ENCODE data around the gene RASA3.

- TF ChIP-seq, protein P1, sequence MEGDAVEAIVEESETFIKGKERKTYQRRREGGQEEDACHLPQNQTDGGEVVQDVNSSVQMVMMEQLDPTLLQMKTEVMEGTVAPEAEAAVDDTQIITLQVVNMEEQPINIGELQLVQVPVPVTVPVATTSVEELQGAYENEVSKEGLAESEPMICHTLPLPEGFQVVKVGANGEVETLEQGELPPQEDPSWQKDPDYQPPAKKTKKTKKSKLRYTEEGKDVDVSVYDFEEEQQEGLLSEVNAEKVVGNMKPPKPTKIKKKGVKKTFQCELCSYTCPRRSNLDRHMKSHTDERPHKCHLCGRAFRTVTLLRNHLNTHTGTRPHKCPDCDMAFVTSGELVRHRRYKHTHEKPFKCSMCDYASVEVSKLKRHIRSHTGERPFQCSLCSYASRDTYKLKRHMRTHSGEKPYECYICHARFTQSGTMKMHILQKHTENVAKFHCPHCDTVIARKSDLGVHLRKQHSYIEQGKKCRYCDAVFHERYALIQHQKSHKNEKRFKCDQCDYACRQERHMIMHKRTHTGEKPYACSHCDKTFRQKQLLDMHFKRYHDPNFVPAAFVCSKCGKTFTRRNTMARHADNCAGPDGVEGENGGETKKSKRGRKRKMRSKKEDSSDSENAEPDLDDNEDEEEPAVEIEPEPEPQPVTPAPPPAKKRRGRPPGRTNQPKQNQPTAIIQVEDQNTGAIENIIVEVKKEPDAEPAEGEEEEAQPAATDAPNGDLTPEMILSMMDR (conservative IDR thresholded peaks at IDR 0.05; ENCODE audit: low read depth, low read length) = no peak
- no peak for TF ChIP-seq POLR2A (IDR thresholded peaks at IDR 0.05; ENCODE audit: low read depth, low read length)
- no peak for TF ChIP-seq SMC3 (IDR thresholded peaks at IDR 0.05; ENCODE audit: low read depth, low read length)
- no peak for TF ChIP-seq RAD21 (IDR thresholded peaks at IDR 0.05; ENCODE audit: low read length)
- TF ChIP-seq CEBPB (IDR thresholded peaks at IDR 0.05; ENCODE audit: low read depth, low read length) = no peak
- no peak for TF ChIP-seq FOS (IDR thresholded peaks at IDR 0.05; ENCODE audit: low read depth, low read length)
Observed at GRCh38 chr13:114035186-114035582, 97.2 kb downstream of the RASA3 start.

Measured in IMR-90 (cell line).